ENCODE measurements around the gene C16orf78. TPM values are rescaled to one million over a fixed set of nuclear protein-coding genes. Genes with fewer than 3 reads are reported as not detected.

Gene C16orf78
- total and polyA plus RNA-seq, 7 donors = not detected

GRCh38 chr16:49352892-49353291 is 20.7 kb upstream of the C16orf78 start:
- 62 to 65% methylated on average over 4 of the region's 4 CpGs for WGBS, 2 donors
- no peak for TF ChIP-seq CTCF (IDR thresholded peaks at IDR 0.05)
- TF ChIP-seq EP300 (IDR thresholded peaks at IDR 0.05) = no peak
- no peak for TF ChIP-seq POLR2A (IDR thresholded peaks at IDR 0.05)
- TF ChIP-seq POLR2AphosphoS5 (IDR thresholded peaks at IDR 0.05) = no peak

GRCh38 chr16:49353680-49354079 is 19.9 kb upstream of the C16orf78 start:
- Histone ChIP-seq H3K4me3 (no peak overlapping the region), H3K9me3 (no peaks in the 10 kb centered on the region), H3K36me3 (no peaks in the 10 kb centered on the region), H3K27ac (no peak overlapping the region), H3K4me1 (no peaks in the 10 kb centered on the region), H3K27me3 (peaks cover 0 to 16% (median 0%) of the 10 kb centered on the region in 3 donors)
- 69 to 73% methylated on average over 5 of the region's 5 CpGs for WGBS, 2 donors
- no peak for TF ChIP-seq CTCF (IDR thresholded peaks at IDR 0.05)
- no peak for TF ChIP-seq EP300 (IDR thresholded peaks at IDR 0.05)
- TF ChIP-seq POLR2A (IDR thresholded peaks at IDR 0.05) = no peak
- no peak for TF ChIP-seq POLR2AphosphoS5 (IDR thresholded peaks at IDR 0.05)
- DNase-seq = no peak
- intact Hi-C loops (cut with DNase I) = loop anchor here (10.0 kb wide), 1 partner anchor 519 kb away; no protein-coding TSS in a partner anchor

More at GRCh38 chr16:49352892-49353291, 20.7 kb upstream of the C16orf78 start:
- intact Hi-C loops (cut with DNase I) = loop anchor here (10.0 kb wide), 1 partner anchor 518 kb away; no protein-coding TSS in a partner anchor
- Histone ChIP-seq H3K27me3 (peaks cover 0 to 16% (median 0%) of the 10 kb centered on the region in 3 donors), H3K4me1 (no peaks in the 10 kb centered on the region), H3K9me3 (no peaks in the 10 kb centered on the region), H3K4me3 (no peak overlapping the region), H3K36me3 (no peaks in the 10 kb centered on the region), H3K27ac (no peak overlapping the region)
- no peak for DNase-seq

- no peak for DNase-seq
- intact Hi-C loops (cut with DNase I) = loop anchor here (10.0 kb wide), 1 partner anchor 519 kb away; no protein-coding TSS in a partner anchor
- TF ChIP-seq POLR2A (IDR thresholded peaks at IDR 0.05) (no peak), POLR2AphosphoS5 (IDR thresholded peaks at IDR 0.05) (no peak), EP300 (IDR thresholded peaks at IDR 0.05) (no peak), CTCF (IDR thresholded peaks at IDR 0.05) (no peak)
- no peak overlapping the region for H3K27ac ChIP-seq
- no peaks in the 10 kb centered on the region for H3K9me3 ChIP-seq
- H3K36me3 ChIP-seq = no peaks in the 10 kb centered on the region
- H3K27me3 ChIP-seq = peaks cover 0 to 16% (median 0%) of the 10 kb centered on the region in 3 donors
- no peaks in the 10 kb centered on the region for H3K4me1 ChIP-seq
- WGBS, 2 donors = 88 to 89% methylated on average over 6 of the region's 6 CpGs
- H3K4me3 ChIP-seq = no peak overlapping the region
Measured at GRCh38 chr16:49354101-49354500, 19.5 kb upstream of the C16orf78 start.

- H3K4me3 ChIP-seq = no peak overlapping the region
- no peaks in the 10 kb centered on the region for H3K36me3 ChIP-seq
- intact Hi-C loops (cut with DNase I) = loop anchor here (10.0 kb wide), 1 partner anchor 520 kb away; no protein-coding TSS in a partner anchor
- H3K27ac ChIP-seq = no peak overlapping the region
- peaks cover 0 to 16% (median 0%) of the 10 kb centered on the region in 3 donors for H3K27me3 ChIP-seq
- no peak for DNase-seq
- 82 to 87% methylated on average over 6 of the region's 6 CpGs for WGBS, 2 donors
- TF ChIP-seq CTCF (IDR thresholded peaks at IDR 0.05) = no peak
- TF ChIP-seq EP300 (IDR thresholded peaks at IDR 0.05) = no peak
- TF ChIP-seq POLR2A (IDR thresholded peaks at IDR 0.05) = no peak
- TF ChIP-seq POLR2AphosphoS5 (IDR thresholded peaks at IDR 0.05) = no peak
- H3K9me3 ChIP-seq = no peaks in the 10 kb centered on the region
- no peaks in the 10 kb centered on the region for H3K4me1 ChIP-seq
Measured at GRCh38 chr16:49354991-49355390, 18.6 kb upstream of the C16orf78 start.
